ENCODE measurements around the gene CELF2.

CELF2 gene

DNA sequence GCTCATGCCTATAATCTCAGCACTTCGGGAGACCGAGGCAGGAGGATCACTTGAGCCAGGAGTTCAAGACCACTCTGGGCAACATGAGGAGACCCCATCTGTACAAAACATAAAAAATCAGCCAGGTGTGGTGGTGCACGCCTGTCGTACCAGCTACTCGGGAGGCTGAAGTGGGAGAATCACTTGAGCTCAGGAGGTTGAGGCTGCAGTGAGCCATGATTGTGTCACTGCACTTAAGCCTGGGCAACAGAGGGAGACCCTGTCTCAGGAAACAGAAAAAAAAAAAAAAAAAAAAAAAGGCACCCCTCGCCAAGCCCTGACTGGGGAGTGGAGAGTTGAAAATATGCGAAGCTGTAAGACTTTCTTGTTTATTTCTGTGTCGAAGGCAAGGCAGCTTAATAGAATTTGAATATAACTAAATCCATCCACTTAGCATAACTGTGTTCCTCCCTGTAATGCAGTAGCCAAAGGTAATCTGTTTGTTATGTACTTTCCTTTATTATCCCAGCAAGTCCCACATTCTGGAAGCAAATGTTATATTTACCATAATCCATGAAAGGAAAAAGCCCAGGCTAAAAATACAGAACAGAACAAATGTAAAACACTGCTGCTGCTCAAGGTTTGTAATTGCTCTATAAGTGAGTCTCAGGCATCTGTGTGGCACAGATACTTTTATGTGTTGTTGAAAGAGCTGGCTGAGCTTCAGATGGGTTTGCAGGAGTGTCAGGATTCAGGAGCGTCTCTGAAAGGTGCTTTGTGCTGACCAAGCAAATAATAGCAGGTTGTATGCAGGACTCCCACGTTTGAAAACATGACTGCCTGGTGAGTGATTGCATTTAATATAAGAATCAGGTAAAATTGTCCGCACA is 127.2 kb downstream of the CELF2 start (continued):
- TF ChIP-seq, protein P1, sequence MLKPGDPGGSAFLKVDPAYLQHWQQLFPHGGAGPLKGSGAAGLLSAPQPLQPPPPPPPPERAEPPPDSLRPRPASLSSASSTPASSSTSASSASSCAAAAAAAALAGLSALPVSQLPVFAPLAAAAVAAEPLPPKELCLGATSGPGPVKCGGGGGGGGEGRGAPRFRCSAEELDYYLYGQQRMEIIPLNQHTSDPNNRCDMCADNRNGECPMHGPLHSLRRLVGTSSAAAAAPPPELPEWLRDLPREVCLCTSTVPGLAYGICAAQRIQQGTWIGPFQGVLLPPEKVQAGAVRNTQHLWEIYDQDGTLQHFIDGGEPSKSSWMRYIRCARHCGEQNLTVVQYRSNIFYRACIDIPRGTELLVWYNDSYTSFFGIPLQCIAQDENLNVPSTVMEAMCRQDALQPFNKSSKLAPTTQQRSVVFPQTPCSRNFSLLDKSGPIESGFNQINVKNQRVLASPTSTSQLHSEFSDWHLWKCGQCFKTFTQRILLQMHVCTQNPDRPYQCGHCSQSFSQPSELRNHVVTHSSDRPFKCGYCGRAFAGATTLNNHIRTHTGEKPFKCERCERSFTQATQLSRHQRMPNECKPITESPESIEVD (tag by site-specific recombination; IDR thresholded peaks at IDR 0.05) = 0 out of 2 replicates have a peak, but pooled peaks have one; percentile 18

DNA sequence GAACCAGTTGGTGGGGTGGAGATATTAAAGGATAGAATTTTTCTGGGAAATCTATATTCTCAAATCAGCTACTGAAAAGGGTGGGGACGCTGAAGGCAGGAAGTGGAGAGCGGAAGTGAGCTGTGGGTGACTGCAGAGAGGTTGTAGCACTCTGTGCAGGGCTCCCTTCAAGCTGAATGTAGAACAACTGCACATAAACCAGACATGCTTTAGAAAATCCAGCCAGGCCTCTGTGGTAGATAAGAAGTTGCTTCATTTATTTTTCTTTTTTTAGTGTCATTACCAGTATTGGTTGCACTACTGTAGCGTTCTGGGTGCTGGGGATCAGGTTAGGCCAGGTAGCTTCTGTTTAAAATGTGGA is 127.8 kb downstream of the CELF2 start:
- POLR2A ChIA-PET = interaction anchor here (1.1 to 2.8 kb wide), 2 partner anchors 20 to 128 kb away, joined by 4 to 10 read pairs; partner anchors contain the start of gene CELF2
- TF ChIP-seq, protein P2, sequence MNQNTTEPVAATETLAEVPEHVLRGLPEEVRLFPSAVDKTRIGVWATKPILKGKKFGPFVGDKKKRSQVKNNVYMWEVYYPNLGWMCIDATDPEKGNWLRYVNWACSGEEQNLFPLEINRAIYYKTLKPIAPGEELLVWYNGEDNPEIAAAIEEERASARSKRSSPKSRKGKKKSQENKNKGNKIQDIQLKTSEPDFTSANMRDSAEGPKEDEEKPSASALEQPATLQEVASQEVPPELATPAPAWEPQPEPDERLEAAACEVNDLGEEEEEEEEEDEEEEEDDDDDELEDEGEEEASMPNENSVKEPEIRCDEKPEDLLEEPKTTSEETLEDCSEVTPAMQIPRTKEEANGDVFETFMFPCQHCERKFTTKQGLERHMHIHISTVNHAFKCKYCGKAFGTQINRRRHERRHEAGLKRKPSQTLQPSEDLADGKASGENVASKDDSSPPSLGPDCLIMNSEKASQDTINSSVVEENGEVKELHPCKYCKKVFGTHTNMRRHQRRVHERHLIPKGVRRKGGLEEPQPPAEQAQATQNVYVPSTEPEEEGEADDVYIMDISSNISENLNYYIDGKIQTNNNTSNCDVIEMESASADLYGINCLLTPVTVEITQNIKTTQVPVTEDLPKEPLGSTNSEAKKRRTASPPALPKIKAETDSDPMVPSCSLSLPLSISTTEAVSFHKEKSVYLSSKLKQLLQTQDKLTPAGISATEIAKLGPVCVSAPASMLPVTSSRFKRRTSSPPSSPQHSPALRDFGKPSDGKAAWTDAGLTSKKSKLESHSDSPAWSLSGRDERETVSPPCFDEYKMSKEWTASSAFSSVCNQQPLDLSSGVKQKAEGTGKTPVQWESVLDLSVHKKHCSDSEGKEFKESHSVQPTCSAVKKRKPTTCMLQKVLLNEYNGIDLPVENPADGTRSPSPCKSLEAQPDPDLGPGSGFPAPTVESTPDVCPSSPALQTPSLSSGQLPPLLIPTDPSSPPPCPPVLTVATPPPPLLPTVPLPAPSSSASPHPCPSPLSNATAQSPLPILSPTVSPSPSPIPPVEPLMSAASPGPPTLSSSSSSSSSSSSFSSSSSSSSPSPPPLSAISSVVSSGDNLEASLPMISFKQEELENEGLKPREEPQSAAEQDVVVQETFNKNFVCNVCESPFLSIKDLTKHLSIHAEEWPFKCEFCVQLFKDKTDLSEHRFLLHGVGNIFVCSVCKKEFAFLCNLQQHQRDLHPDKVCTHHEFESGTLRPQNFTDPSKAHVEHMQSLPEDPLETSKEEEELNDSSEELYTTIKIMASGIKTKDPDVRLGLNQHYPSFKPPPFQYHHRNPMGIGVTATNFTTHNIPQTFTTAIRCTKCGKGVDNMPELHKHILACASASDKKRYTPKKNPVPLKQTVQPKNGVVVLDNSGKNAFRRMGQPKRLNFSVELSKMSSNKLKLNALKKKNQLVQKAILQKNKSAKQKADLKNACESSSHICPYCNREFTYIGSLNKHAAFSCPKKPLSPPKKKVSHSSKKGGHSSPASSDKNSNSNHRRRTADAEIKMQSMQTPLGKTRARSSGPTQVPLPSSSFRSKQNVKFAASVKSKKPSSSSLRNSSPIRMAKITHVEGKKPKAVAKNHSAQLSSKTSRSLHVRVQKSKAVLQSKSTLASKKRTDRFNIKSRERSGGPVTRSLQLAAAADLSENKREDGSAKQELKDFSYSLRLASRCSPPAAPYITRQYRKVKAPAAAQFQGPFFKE (tag by site-specific recombination; IDR thresholded peaks at IDR 0.05; ENCODE audit: borderline replicate concordance) = no peak
- TF ChIP-seq, protein P3, sequence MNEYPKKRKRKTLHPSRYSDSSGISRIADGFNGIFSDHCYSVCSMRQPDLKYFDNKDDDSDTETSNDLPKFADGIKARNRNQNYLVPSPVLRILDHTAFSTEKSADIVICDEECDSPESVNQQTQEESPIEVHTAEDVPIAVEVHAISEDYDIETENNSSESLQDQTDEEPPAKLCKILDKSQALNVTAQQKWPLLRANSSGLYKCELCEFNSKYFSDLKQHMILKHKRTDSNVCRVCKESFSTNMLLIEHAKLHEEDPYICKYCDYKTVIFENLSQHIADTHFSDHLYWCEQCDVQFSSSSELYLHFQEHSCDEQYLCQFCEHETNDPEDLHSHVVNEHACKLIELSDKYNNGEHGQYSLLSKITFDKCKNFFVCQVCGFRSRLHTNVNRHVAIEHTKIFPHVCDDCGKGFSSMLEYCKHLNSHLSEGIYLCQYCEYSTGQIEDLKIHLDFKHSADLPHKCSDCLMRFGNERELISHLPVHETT (tag by site-specific recombination; IDR thresholded peaks at IDR 0.05) = no peak
- TF ChIP-seq IKZF3 (tag by site-specific recombination; IDR thresholded peaks at IDR 0.05) = no peak
- no peak for TF ChIP-seq ZNF621 (tag by site-specific recombination; IDR thresholded peaks at IDR 0.05)
- TF ChIP-seq HOXA7 (CRISPR knock-in tag; IDR thresholded peaks at IDR 0.05; ENCODE audit: borderline replicate concordance) = no peak
- 0 out of 2 replicates have a peak, but pooled peaks have one; percentile 38 for TF ChIP-seq ZBTB17 (tag by site-specific recombination; IDR thresholded peaks at IDR 0.05)
- no peak for TF ChIP-seq ZNF341 (tag by site-specific recombination; IDR thresholded peaks at IDR 0.05; ENCODE audit: low read depth)
- TF ChIP-seq ZNF792 (tag by site-specific recombination; IDR thresholded peaks at IDR 0.05) = no peak
- TF ChIP-seq ZNF132 (tag by site-specific recombination; IDR thresholded peaks at IDR 0.05; ENCODE audit: borderline replicate concordance) = no peak
- no peak for TF ChIP-seq ZNF585B (tag by site-specific recombination; IDR thresholded peaks at IDR 0.05)
- TF ChIP-seq ZBTB20 (tag by site-specific recombination; IDR thresholded peaks at IDR 0.05) = peak; percentile 59; the same call in 1 of the 2 replicates
- no peak for TF ChIP-seq EGR2 (tag by site-specific recombination; IDR thresholded peaks at IDR 0.05; ENCODE audit: low read depth)
- no peak for TF ChIP-seq ZXDB (tag by site-specific recombination; IDR thresholded peaks at IDR 0.05)
- CTCF ChIA-PET = interaction anchor here (1.2 kb wide), 1 partner anchor 21 kb away, joined by 3 read pairs; no protein-coding TSS in a partner anchor
- H3K9me3 ChIP-seq (ENCODE audit: control insufficient read depth, insufficient read depth, low read depth, low read length) = no peaks in the 10 kb centered on the region
- no peaks in the 10 kb centered on the region for H3K36me3 ChIP-seq (ENCODE audit: control insufficient read depth in 2 of 2, insufficient read depth in 1 of 2, low read length in 2 of 2)
- no peak overlapping the region for H3K4me3 ChIP-seq (ENCODE audit: low read depth, low read length)
- H3K4me1 ChIP-seq (ENCODE audit: control insufficient read depth, insufficient read depth, low read length) = peaks cover 61% of the 10 kb centered on the region
- H3K27ac ChIP-seq (ENCODE audit: extremely low read depth, low read depth, low read length) = no peak overlapping the region; the same call in 1 of the 2 replicates
